Measurements from ENCODE around the gene AP5Z1. TPM values are rescaled to one million over a fixed set of nuclear protein-coding genes. Genes with fewer than 3 reads are reported as not detected.
A peak's percentile ranks its signal among the peaks of the same experiment; 100 is the strongest.

AP5Z1 gene
- total and polyA plus RNA-seq, 12 donors = 8.4 to 188 (median 49.5) TPM

- H3K4me1 ChIP-seq (replicated peaks in 1 of 2) = peaks cover 16 to 29% of the 10 kb centered on the region in 2 donors
Observed at GRCh38 chr7:4738711-4739527, 36.5 kb upstream of the AP5Z1 start.

GRCh38 chr7:4739528-4739992 is 35.9 kb upstream of the AP5Z1 start:
- peak in 5 of 7 donors; percentile 42 to 78 (median 66) for DNase-seq
- Histone ChIP-seq H3K9me3 (replicated peaks in 1 of 3) (no peaks in the 10 kb centered on the region), H3K27ac (peak overlapping the region; percentile 42 to 79 (median 67)), H3K4me1 (replicated peaks in 1 of 2) (peaks cover 23 to 32% of the 10 kb centered on the region in 2 donors), H3K36me3 (replicated peaks in 1 of 2) (peaks cover 0 to 26% of the 10 kb centered on the region in 2 donors), H3K27me3 (no peaks in the 10 kb centered on the region), H3K4me3 (peak overlapping the region in 1 of 4 donors; percentile 14)
- TF ChIP-seq POLR2A (IDR thresholded peaks at IDR 0.05) (peak in 1 of 2 donors; percentile 25), CTCF (IDR thresholded peaks at IDR 0.05) (peak; percentile 17 to 60 (median 46))
- intact Hi-C loops (cut with DNase I) = no loop called here
- 29 to 51% (median 38%) methylated on average over 13 to 16 of the region's 16 CpGs for WGBS, 4 donors

More at GRCh38 chr7:4738711-4739527, 36.5 kb upstream of the AP5Z1 start:
- H3K27me3 ChIP-seq = no peaks in the 10 kb centered on the region
- intact Hi-C loops (cut with DNase I) = no loop called here
- H3K27ac ChIP-seq = peak overlapping the region; percentile 42 to 79 (median 67)
- peak in 6 of 7 donors; percentile 71 to 85 (median 77) for DNase-seq
- peaks cover 0 to 26% of the 10 kb centered on the region in 2 donors for H3K36me3 ChIP-seq (replicated peaks in 1 of 2)
- TF ChIP-seq CTCF (IDR thresholded peaks at IDR 0.05) (no peak), POLR2A (IDR thresholded peaks at IDR 0.05) (peak in 1 of 2 donors; percentile 20)
- peak overlapping the region in 1 of 4 donors; percentile 14 for H3K4me3 ChIP-seq
- 21 to 31% (median 24%) methylated on average over 18 to 23 of the region's 23 CpGs for WGBS, 4 donors
- H3K9me3 ChIP-seq (replicated peaks in 1 of 3) = no peaks in the 10 kb centered on the region

GRCh38 chr7:4740796-4741195 is 34.6 kb upstream of the AP5Z1 start:
- no peak overlapping the region for H3K27ac ChIP-seq
- no peak for DNase-seq
- H3K36me3 ChIP-seq (replicated peaks in 1 of 2) = peaks cover 0 to 26% of the 10 kb centered on the region in 2 donors
- H3K9me3 ChIP-seq (replicated peaks in 1 of 3) = no peaks in the 10 kb centered on the region
- no peak overlapping the region for H3K4me3 ChIP-seq
- H3K27me3 ChIP-seq = no peaks in the 10 kb centered on the region
- intact Hi-C loops (cut with DNase I) = no loop called here
- peaks cover 28 to 43% of the 10 kb centered on the region in 2 donors for H3K4me1 ChIP-seq (replicated peaks in 1 of 2)
- TF ChIP-seq CTCF (IDR thresholded peaks at IDR 0.05) = no peak
- no peak for TF ChIP-seq POLR2A (IDR thresholded peaks at IDR 0.05)
- 90 to 96% (median 95%) methylated on average over 15 to 22 of the region's 22 CpGs for WGBS, 4 donors

GRCh38 chr7:4742051-4742573 is 33.3 kb upstream of the AP5Z1 start:
- Histone ChIP-seq H3K36me3 (replicated peaks in 1 of 2) (peaks cover 0 to 26% of the 10 kb centered on the region in 2 donors), H3K9me3 (replicated peaks in 1 of 3) (no peaks in the 10 kb centered on the region), H3K27ac (peak overlapping the region in 2 of 5 donors; percentile 60 to 88), H3K4me1 (replicated peaks in 1 of 2) (peaks cover 39 to 52% of the 10 kb centered on the region in 2 donors), H3K4me3 (no peak overlapping the region), H3K27me3 (no peaks in the 10 kb centered on the region)
- TF ChIP-seq POLR2A (IDR thresholded peaks at IDR 0.05) (no peak), CTCF (IDR thresholded peaks at IDR 0.05) (no peak)
- 90 to 95% (median 94%) methylated on average over 23 of the region's 23 CpGs for WGBS, 4 donors
- DNase-seq = no peak
- intact Hi-C loops (cut with DNase I) = no loop called here

Data from adrenal gland (tissue), 12 donors.